Measurements from ENCODE around the gene SPTBN5. TPM values are rescaled to one million over a fixed set of nuclear protein-coding genes. Genes with fewer than 3 reads are reported as not detected.

Gene SPTBN5
- total RNA-seq, 3 donors from 2014 or later (not counting 1 experiment from before 2014, with no cell fraction given): 4.1 to 6.0 (median 5.2) TPM

DNA sequence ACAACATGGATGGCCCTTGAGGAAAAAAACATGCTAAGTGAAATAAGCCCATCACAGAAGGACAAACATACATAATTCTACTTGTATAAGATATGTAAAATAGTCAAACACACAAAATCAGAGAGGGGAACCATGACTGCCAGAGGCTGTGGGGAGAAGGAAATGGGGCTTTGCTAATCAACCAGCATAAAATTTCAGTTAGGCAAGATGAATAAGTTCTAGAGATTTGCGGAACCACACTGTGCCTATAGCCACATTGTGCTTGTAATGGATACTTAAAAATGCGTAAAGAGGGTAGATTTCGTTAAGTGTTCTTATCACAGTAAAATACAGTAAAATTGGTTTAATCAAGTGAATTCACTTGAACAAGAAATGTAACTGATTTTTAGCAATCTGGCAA, 33.7 kb upstream of the SPTBN5 start:
- peaks cover 3% of the 10 kb centered on the region for H3K36me3 ChIP-seq (ENCODE audit: control insufficient read depth, insufficient read depth, low read length)
- intact Hi-C loops (cut with micrococcal nuclease): no loop called here
- Mint-ChIP-seq H3K4me1 (peaks cover 10 to 13% of the 10 kb centered on the region in 2 donors), H3K27ac (peak overlapping the region in 1 of 2 donors; percentile 24), H3K27me3 (ENCODE audit: low read depth in 2 of 2) (no peaks in the 10 kb centered on the region), H3K4me3 (no peak overlapping the region), H3K36me3 (no peaks in the 10 kb centered on the region), H3K9me3 (no peaks in the 10 kb centered on the region)
- H3K9me3 ChIP-seq (ENCODE audit: control insufficient read depth, insufficient read depth, low read length): no peaks in the 10 kb centered on the region
- WGBS (ENCODE audit: insufficient coverage): 78% methylated on average over 3 of the region's 3 CpGs
- ATAC-seq (no peak), DNase-seq (no peak)
- TF ChIP-seq, protein P1, sequence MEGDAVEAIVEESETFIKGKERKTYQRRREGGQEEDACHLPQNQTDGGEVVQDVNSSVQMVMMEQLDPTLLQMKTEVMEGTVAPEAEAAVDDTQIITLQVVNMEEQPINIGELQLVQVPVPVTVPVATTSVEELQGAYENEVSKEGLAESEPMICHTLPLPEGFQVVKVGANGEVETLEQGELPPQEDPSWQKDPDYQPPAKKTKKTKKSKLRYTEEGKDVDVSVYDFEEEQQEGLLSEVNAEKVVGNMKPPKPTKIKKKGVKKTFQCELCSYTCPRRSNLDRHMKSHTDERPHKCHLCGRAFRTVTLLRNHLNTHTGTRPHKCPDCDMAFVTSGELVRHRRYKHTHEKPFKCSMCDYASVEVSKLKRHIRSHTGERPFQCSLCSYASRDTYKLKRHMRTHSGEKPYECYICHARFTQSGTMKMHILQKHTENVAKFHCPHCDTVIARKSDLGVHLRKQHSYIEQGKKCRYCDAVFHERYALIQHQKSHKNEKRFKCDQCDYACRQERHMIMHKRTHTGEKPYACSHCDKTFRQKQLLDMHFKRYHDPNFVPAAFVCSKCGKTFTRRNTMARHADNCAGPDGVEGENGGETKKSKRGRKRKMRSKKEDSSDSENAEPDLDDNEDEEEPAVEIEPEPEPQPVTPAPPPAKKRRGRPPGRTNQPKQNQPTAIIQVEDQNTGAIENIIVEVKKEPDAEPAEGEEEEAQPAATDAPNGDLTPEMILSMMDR (IDR thresholded peaks at IDR 0.05): no peak
- no peak overlapping the region for H3K27ac ChIP-seq (ENCODE audit: low read length)
- peaks cover 19% of the 10 kb centered on the region for H3K4me1 ChIP-seq (ENCODE audit: control insufficient read depth, insufficient read depth, low read length)
- no peaks in the 10 kb centered on the region for H3K27me3 ChIP-seq (ENCODE audit: control insufficient read depth, insufficient read depth, low read length)
- no peak overlapping the region for H3K4me3 ChIP-seq (ENCODE audit: low read length)

DNA sequence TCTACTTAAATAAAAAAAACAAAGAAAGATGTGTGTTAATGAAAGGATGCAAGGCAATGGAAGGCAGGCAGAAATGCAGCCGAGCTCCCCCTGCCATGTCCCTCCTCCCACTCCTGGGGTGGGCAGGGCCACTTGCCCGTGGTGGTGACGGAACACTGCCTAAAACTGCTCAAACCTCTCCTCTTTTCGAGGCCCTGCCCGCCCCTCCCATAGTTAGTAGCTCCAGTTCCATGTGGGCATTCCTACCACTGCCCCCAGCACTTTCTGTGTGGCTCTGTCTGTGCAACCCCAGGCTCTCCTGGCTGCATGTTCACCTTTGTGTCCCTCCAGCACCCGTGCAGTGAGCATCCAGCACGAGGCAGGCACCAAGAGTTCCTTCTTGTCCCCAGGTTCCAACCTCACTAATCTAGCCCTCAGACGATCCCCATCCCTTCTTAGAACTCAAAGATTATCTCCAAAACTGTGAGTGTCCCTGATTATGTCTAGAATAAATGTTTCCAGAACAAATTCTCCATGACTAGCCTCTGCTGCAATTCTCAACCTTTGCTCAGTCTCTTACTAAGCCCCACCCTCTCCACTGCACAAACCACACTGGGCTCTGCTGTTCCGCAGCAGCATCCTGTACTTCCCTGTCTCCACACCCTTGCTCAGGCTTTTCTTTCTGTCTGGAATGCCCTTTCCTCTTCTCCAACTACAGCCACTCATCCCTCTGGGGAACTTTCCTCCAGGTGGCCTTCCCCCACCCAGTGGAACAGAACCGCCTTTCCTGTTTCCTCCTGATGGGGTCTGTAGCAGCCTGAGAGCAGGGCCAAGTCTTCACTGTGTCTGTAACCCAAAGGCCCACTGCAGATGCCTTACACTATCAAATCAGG, 32.6 kb upstream of the SPTBN5 start:
- no peaks in the 10 kb centered on the region for H3K9me3 ChIP-seq (ENCODE audit: control insufficient read depth, insufficient read depth, low read length)
- no peaks in the 10 kb centered on the region for H3K27me3 ChIP-seq (ENCODE audit: control insufficient read depth, insufficient read depth, low read length)
- 70% methylated on average over 10 of the region's 10 CpGs for WGBS (ENCODE audit: insufficient coverage)
- peaks cover 19% of the 10 kb centered on the region for H3K4me1 ChIP-seq (ENCODE audit: control insufficient read depth, insufficient read depth, low read length)
- H3K27ac Mint-ChIP-seq: peak overlapping the region; percentile 24 to 39
- ATAC-seq: peak; percentile 45 to 62 (median 48)
- peak overlapping the region; percentile 35 for H3K4me3 Mint-ChIP-seq
- H3K4me3 ChIP-seq (ENCODE audit: low read length): no peak overlapping the region
- peaks cover 3% of the 10 kb centered on the region for H3K36me3 ChIP-seq (ENCODE audit: control insufficient read depth, insufficient read depth, low read length)
- peak overlapping the region; percentile 8 for H3K27ac ChIP-seq (ENCODE audit: low read length)
- H3K9me3 Mint-ChIP-seq: no peaks in the 10 kb centered on the region
- no peaks in the 10 kb centered on the region for H3K36me3 Mint-ChIP-seq
- TF ChIP-seq, protein P1 (IDR thresholded peaks at IDR 0.05): no peak
- H3K27me3 Mint-ChIP-seq (ENCODE audit: low read depth in 2 of 2): no peaks in the 10 kb centered on the region
- intact Hi-C loops (cut with micrococcal nuclease): no loop called here
- peaks cover 10 to 13% of the 10 kb centered on the region in 2 donors for H3K4me1 Mint-ChIP-seq
- peak in 1 of 2 donors; percentile 35 for DNase-seq

DNA sequence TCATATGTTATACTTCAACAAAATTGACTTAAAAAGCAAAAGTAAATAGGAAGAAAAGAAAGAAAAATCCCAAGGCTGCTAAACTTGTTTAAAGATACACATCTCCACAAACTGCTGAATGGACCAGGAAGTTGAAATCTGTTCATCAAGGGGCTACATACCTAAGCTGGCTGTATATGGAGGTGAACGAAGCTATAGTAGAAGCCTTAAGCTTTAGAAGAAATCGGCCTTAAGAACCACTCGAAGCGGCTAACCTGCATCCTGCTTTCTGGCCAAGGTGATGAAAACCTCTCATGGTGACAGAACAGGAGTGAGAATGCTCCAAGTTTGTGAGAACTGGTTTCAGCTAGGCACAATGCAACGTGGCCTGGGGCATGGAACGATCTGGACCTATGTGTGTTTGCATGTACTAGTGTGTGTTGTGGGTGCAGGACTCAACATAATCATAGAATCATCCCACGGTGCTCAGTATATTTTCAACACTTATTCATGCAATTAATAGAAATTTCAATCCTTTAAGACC, 31.3 kb upstream of the SPTBN5 start:
- H3K9me3 ChIP-seq (ENCODE audit: control insufficient read depth, insufficient read depth, low read length): no peaks in the 10 kb centered on the region
- TF ChIP-seq, protein P1 (IDR thresholded peaks at IDR 0.05): no peak
- no peak overlapping the region for H3K27ac ChIP-seq (ENCODE audit: low read length)
- Mint-ChIP-seq H3K27ac (no peak overlapping the region), H3K4me1 (peaks cover 10 to 13% of the 10 kb centered on the region in 2 donors), H3K4me3 (no peak overlapping the region), H3K27me3 (ENCODE audit: low read depth in 2 of 2) (no peaks in the 10 kb centered on the region), H3K9me3 (no peaks in the 10 kb centered on the region), H3K36me3 (no peaks in the 10 kb centered on the region)
- peaks cover 19% of the 10 kb centered on the region for H3K4me1 ChIP-seq (ENCODE audit: control insufficient read depth, insufficient read depth, low read length)
- WGBS (ENCODE audit: insufficient coverage): 94% methylated on average over 6 of the region's 7 CpGs
- peaks cover 3% of the 10 kb centered on the region for H3K36me3 ChIP-seq (ENCODE audit: control insufficient read depth, insufficient read depth, low read length)
- H3K4me3 ChIP-seq (ENCODE audit: low read length): no peak overlapping the region
- intact Hi-C loops (cut with micrococcal nuclease): no loop called here
- no peak for ATAC-seq
- no peaks in the 10 kb centered on the region for H3K27me3 ChIP-seq (ENCODE audit: control insufficient read depth, insufficient read depth, low read length)
- no peak for DNase-seq
